Transverse colon (tissue), 4 donors: ENCODE data around the gene ARID4B. TPM values are rescaled to one million over a fixed set of nuclear protein-coding genes. Genes with fewer than 3 reads are reported as not detected.
A peak's percentile ranks its signal among the peaks of the same experiment; 100 is the strongest.

Experiments used
- DNase-seq: peaks from one replicate; pipeline ENCODE4 v3.0.0-alpha.2; 2019
- H3K27ac ChIP-seq, 4 donors: fragments of 200-600 bp; sonication (generic); 2 replicates each; pipeline ENCODE4 v1.5.1; 2016 to 2018; ENCODE audit warnings: inconsistent platforms in 4 of 4
- H3K27me3 ChIP-seq: fragments of 200-600 bp; sonication (generic); 2 replicates; pipeline ENCODE4 v1.5.1; 2017; ENCODE audit warnings: inconsistent platforms
- H3K36me3 ChIP-seq, 4 donors: fragments of 200-600 bp; sonication (generic); 2 replicates each; pipeline ENCODE4 v1.5.1; 2017 to 2019; ENCODE audit warnings: inconsistent platforms in 4 of 4
- H3K4me1 ChIP-seq, 4 donors: fragments of 200-600 bp; sonication (generic); 2 replicates each; pipeline ENCODE4 v1.5.1; 2017 to 2020; ENCODE audit warnings: inconsistent platforms in 4 of 4
- H3K4me3 ChIP-seq, 4 donors: fragments of 200-600 bp; sonication (generic); 1 replicate in 1 of 4; 2 replicates in 3 of 4; pipeline versions ENCODE4 v1.5.1 to v1.6.1; 2017 to 2019; ENCODE audit warnings: inconsistent platforms in 4 of 4
- H3K9me3 ChIP-seq, 2 donors: fragments of 200-600 bp; sonication (generic); 2 replicates each; pipeline ENCODE4 v1.5.1; 2017 to 2019; ENCODE audit warnings: inconsistent platforms in 2 of 2
- CTCF ChIP-seq, 5 experiments: fragments of 200-600 bp in 3 of 5; fragments of 450-650 bp in 2 of 5; sonication (generic) in 3 of 5; IDR thresholded peaks; 1 replicate in 2 of 5; 2 replicates in 3 of 5; pipeline ENCODE4 v1.5.1; 2016 to 2017; ENCODE audit warnings: antibody characterized with exemption in 5 of 5, inconsistent platforms in 3 of 5, mild to moderate bottlenecking in 2 of 5, moderate library complexity in 1 of 5
- EP300 ChIP-seq: sonication (generic); formaldehyde crosslinking; IDR thresholded peaks from one replicate; pipeline ENCODE4 v1.6.1; 2017; ENCODE audit warnings: antibody characterized with exemption, low read depth
- POLR2A ChIP-seq: fragments of 450-650 bp; IDR thresholded peaks from one replicate; pipeline ENCODE4 v1.6.1; 2016; ENCODE audit warnings: antibody characterized with exemption, mild to moderate bottlenecking, moderate library complexity
- POLR2AphosphoS5 ChIP-seq, 3 donors: sonication (generic); formaldehyde crosslinking; IDR thresholded peaks; one replicate each; pipeline ENCODE4 v1.6.1; 2016; ENCODE audit warnings: antibody characterized with exemption in 3 of 3
- WGBS, 2 donors: methylation state at CpG; one replicate each; pipeline ENCODE4 v1.1.5; 2018; ENCODE audit warnings: low coverage in 1 of 2; 5-methylcytosine and 5-hydroxymethylcytosine counted together
- in situ Hi-C, 4 donors: fragments of 200-750 bp; cut with MboI; loops; one replicate each; pipeline versions ENCODE4 v1.15.0 to v1.15.1; 2017; ENCODE audit warnings: low sequenced_read_pairs in 3 of 4, low pct_ligation_motif_present in 1 of 4, low pct_unique_long_range_greater_than_20kb in 1 of 4
- intact Hi-C: fragments of 100-400 bp; cut with DNase I; formaldehyde crosslinking; loops from one replicate; pipeline ENCODE4 v1.15.1; 2023; ENCODE audit warnings: low total_unique reads
- total RNA-seq, 4 donors: library from RNA; depleted of rRNA; stranded (reverse); fragments of >200 nt; gene quantifications; one replicate each; pipeline ENCODE4 v1.1.0, GENCODE V29; 2016

ARID4B gene
- total RNA-seq, 4 donors from 2014 or later: 9.2 to 52.0 (median 34.0) TPM

GRCh38 chr1:235299169-235299858, 28.7 kb downstream of the ARID4B start:
- in situ Hi-C loops: no loop called here
- WGBS, 2 donors: 65 to 69% methylated on average over 5 to 10 of the region's 10 CpGs

GRCh38 chr1:235298758-235299157, 29.2 kb downstream of the ARID4B start:
- Histone ChIP-seq H3K9me3 (no peaks in the 10 kb centered on the region), H3K4me3 (no peak overlapping the region), H3K27ac (no peak overlapping the region), H3K4me1 (peaks cover 3 to 45% (median 12%) of the 10 kb centered on the region in 4 donors), H3K27me3 (no peaks in the 10 kb centered on the region), H3K36me3 (no peaks in the 10 kb centered on the region)
- intact Hi-C loops (no loop called here), in situ Hi-C loops (no loop called here)
- WGBS, 2 donors: 40% methylated on average over 2 of the region's 2 CpGs; no CpG with 5 or more reads in 1 of the 2 donors
- no peak for DNase-seq
- TF ChIP-seq POLR2A (no peak), EP300 (no peak), CTCF (IDR thresholded peaks at IDR 0.05) (no peak), POLR2AphosphoS5 (IDR thresholded peaks at IDR 0.05) (no peak)

More at GRCh38 chr1:235299169-235299858, 28.7 kb downstream of the ARID4B start:
- no peak for DNase-seq
- no peak for TF ChIP-seq POLR2A
- no peak for TF ChIP-seq POLR2AphosphoS5 (IDR thresholded peaks at IDR 0.05)
- TF ChIP-seq CTCF (IDR thresholded peaks at IDR 0.05): no peak
- no peak for TF ChIP-seq EP300
- H3K36me3 ChIP-seq: no peaks in the 10 kb centered on the region
- no peaks in the 10 kb centered on the region for H3K27me3 ChIP-seq
- H3K4me1 ChIP-seq: peaks cover 3 to 46% (median 12%) of the 10 kb centered on the region in 4 donors
- H3K27ac ChIP-seq: no peak overlapping the region
- H3K4me3 ChIP-seq: no peak overlapping the region
- intact Hi-C loops: no loop called here
- no peaks in the 10 kb centered on the region for H3K9me3 ChIP-seq

GRCh38 chr1:235297579-235297978, 30.4 kb downstream of the ARID4B start:
- Histone ChIP-seq H3K27me3 (no peaks in the 10 kb centered on the region), H3K4me3 (no peak overlapping the region), H3K27ac (peak overlapping the region in 2 of 4 donors; percentile 6 to 19), H3K4me1 (peaks cover 3 to 53% (median 18%) of the 10 kb centered on the region in 4 donors), H3K36me3 (no peaks in the 10 kb centered on the region), H3K9me3 (no peaks in the 10 kb centered on the region)
- in situ Hi-C loops (no loop called here), intact Hi-C loops (no loop called here)
- TF ChIP-seq POLR2AphosphoS5 (IDR thresholded peaks at IDR 0.05): no peak
- TF ChIP-seq EP300: no peak
- TF ChIP-seq POLR2A: no peak
- no peak for TF ChIP-seq CTCF (IDR thresholded peaks at IDR 0.05)
- no peak for DNase-seq
- 32 to 50% methylated on average over 3 of the region's 3 CpGs for WGBS, 2 donors

GRCh38 chr1:235296729-235297128, 31.2 kb downstream of the ARID4B start:
- Histone ChIP-seq H3K27me3 (no peaks in the 10 kb centered on the region), H3K4me1 (peaks cover 10 to 62% (median 24%) of the 10 kb centered on the region in 4 donors), H3K36me3 (no peaks in the 10 kb centered on the region), H3K9me3 (no peaks in the 10 kb centered on the region), H3K4me3 (no peak overlapping the region), H3K27ac (peak overlapping the region in 1 of 4 donors; percentile 19)
- TF ChIP-seq POLR2AphosphoS5 (IDR thresholded peaks at IDR 0.05) (no peak), POLR2A (no peak), EP300 (no peak), CTCF (IDR thresholded peaks at IDR 0.05) (no peak)
- in situ Hi-C loops: no loop called here
- DNase-seq: no peak
- WGBS, 2 donors: 94 to 100% methylated on average over 1 of the region's 1 CpG
- intact Hi-C loops: no loop called here
